GM12878 (cell line): ENCODE measurements around the gene ANKDD1B. TPM values are rescaled to one million over a fixed set of nuclear protein-coding genes. Genes with fewer than 3 reads are reported as not detected.

Source experiments
- ATAC-seq: fragments of 200-7000 bp; cut with Tn5 transposase; 3 replicates; pipeline ENCODE4 v1.9.1; 2020; ENCODE audit warnings: mild to moderate bottlenecking, moderate library complexity
- BruUV-seq: library from RNA; stranded (reverse); fragments of 400-500 nt; replicated peaks from 2 replicates; lab custom pipeline; 2021; lab: Mats Ljungman, UMichigan
- CTCF ChIA-PET: fragments of 300-600 bp; sonication (Branson Sonifier 250); formaldehyde crosslinking; extraction: SDS; loops from one replicate; lab custom pipeline; 2021; ENCODE audit warnings: inconsistent platforms; lab: Yijun Ruan, JAX
- POLR2A ChIA-PET: fragments of 350-600 bp; formaldehyde crosslinking; extraction: SDS; loops from one replicate; lab custom pipeline; 2021; ENCODE audit warnings: inconsistent platforms; lab: Charles Lee
- RAD21 ChIA-PET: fragments of 300-600 bp; sonication (Branson Sonifier 250); formaldehyde crosslinking; loops from one replicate; lab custom pipeline; 2023; ENCODE audit warnings: antibody characterized with exemption; ENCODE audit not compliant: unreplicated experiment; lab: Charles Lee
- SMC1A ChIA-PET: fragments of 300-600 bp; sonication (Branson Sonifier 250); formaldehyde crosslinking; loops from one replicate; lab custom pipeline; 2023; ENCODE audit not compliant: unreplicated experiment, uncharacterized antibody; lab: Charles Lee
- DNase-seq: peaks from one replicate; pipeline ENCODE4 v3.0.0-alpha.2; 2011; ENCODE audit warnings: low read depth, low spot score
- FAIRE-seq: peaks from 3 replicates; lab custom pipeline; 2011; peaks lifted over from hg19 to GRCh38; lab: Jason Lieb, UNC
- H2AFZ ChIP-seq: 2 replicates; pipeline ENCODE4 v1.6.0; 2011; ENCODE audit warnings: low read depth, low read length, control low read depth; ENCODE audit not compliant: control insufficient read depth
- H3K27ac ChIP-seq: 2 replicates; pipeline ENCODE4 v1.5.1; 2011; ENCODE audit warnings: control low read depth; ENCODE audit not compliant: control insufficient read depth, insufficient read depth
- H3K27me3 ChIP-seq, 2 experiments: replicated peaks in 1 of 2; 2 replicates each; pipeline versions ENCODE4 v1.6.0 to v1.6.1; 2011; ENCODE audit warnings: low read length in 1 of 2; ENCODE audit not compliant: control insufficient read depth in 2 of 2, insufficient read depth in 2 of 2
- H3K36me3 ChIP-seq, 2 experiments: 2 replicates each; pipeline ENCODE4 v1.5.1; 2011; ENCODE audit warnings: low read length in 1 of 2; ENCODE audit not compliant: control insufficient read depth in 2 of 2, insufficient read depth in 2 of 2
- H3K4me1 ChIP-seq: 2 replicates; pipeline ENCODE4 v1.6.1; 2011; ENCODE audit warnings: mild to moderate bottlenecking, low read length, moderate library complexity, mixed read lengths; ENCODE audit not compliant: control insufficient read depth, insufficient read depth
- H3K4me2 ChIP-seq: 2 replicates; pipeline ENCODE4 v1.6.0; 2011; ENCODE audit warnings: control low read depth; ENCODE audit not compliant: control insufficient read depth, insufficient read depth
- H3K4me3 ChIP-seq: fragments of 200-600 bp; sonication (generic); 2 replicates; pipeline ENCODE4 v1.5.1; 2016
- H3K79me2 ChIP-seq: 2 replicates; pipeline ENCODE4 v1.6.0; 2011; ENCODE audit warnings: low read length; ENCODE audit not compliant: control insufficient read depth, insufficient read depth
- H3K9ac ChIP-seq: 2 replicates; pipeline ENCODE4 v1.8.0; 2011; ENCODE audit warnings: low read length, control low read depth, mixed read lengths; ENCODE audit not compliant: control insufficient read depth, insufficient read depth
- H3K9me3 ChIP-seq: replicated peaks from 3 replicates; pipeline ENCODE4 v1.5.1; 2011; ENCODE audit warnings: mild to moderate bottlenecking, low read length; ENCODE audit not compliant: control insufficient read depth, insufficient read depth
- H4K20me1 ChIP-seq: 2 replicates; pipeline ENCODE4 v1.6.0; 2011; ENCODE audit not compliant: control insufficient read depth, insufficient read depth
- MYB ChIP-seq: fragments of 150-350 bp; IDR thresholded peaks from 2 replicates; pipeline ENCODE4 v1.6.1; 2014; ENCODE audit warnings: mild to moderate bottlenecking, low read depth, low read length, borderline replicate concordance
- RAD21 ChIP-seq: IDR thresholded peaks from 2 replicates; pipeline ENCODE4 v1.6.1; 2011; ENCODE audit warnings: mild to moderate bottlenecking, low read depth, low read length, moderate library complexity; ENCODE audit not compliant: insufficient read depth
- REST ChIP-seq: IDR thresholded peaks from 2 replicates; pipeline ENCODE4 v1.6.1; 2012; ENCODE audit warnings: mild to moderate bottlenecking, low read depth, low read length
- TBL1XR1 ChIP-seq: IDR thresholded peaks from 2 replicates; pipeline ENCODE4 v1.6.1; 2012; ENCODE audit warnings: low read depth, low read length, improper control_type of control experiment
- ZBED1 ChIP-seq: IDR thresholded peaks from 2 replicates; pipeline ENCODE4 v1.6.1; 2016; ENCODE audit warnings: borderline replicate concordance
- WGBS: methylation state at CpG from one replicate; pipeline ENCODE4 v1.1.6; 2016; ENCODE audit warnings: low lambda C conversion rate; ENCODE audit not compliant: insufficient replicate concordance, insufficient coverage; ENCODE audit errors: missing lambda C conversion rate; 5-methylcytosine and 5-hydroxymethylcytosine counted together
- in situ Hi-C: fragments of 300-500 bp; cut with MboI; formaldehyde crosslinking; loops from 9 replicates; pipeline ENCODE4 v1.14.3; 2018; ENCODE audit warnings: mixed read lengths
- intact Hi-C: fragments of 100-400 bp; cut with micrococcal nuclease; formaldehyde crosslinking; loops from one replicate; pipeline ENCODE4 v1.14.2; 2022; ENCODE audit not compliant: unreplicated experiment
- polyA plus RNA-seq, 11 experiments: library from polyadenylated mRNA; depleted of rRNA in 4 of 11; unstranded in 6 of 11; stranded (reverse) in 5 of 11; fragments of >200 nt; fragmentation: Nextera tagmentation in 4 of 11; fragmentation: Illumina TruSeq in 1 of 11; extraction: Ambion mirVana in 4 of 11; extraction: Trizol in 1 of 11; gene quantifications; 1 replicate in 1 of 11; 2 replicates in 10 of 11; pipeline versions ENCODE4 v1.2.1 to v1.2.3, GENCODE V29; 2011 to 2016; ENCODE audit warnings: inconsistent platforms in 2 of 11, missing spikeins in 2 of 11, low read depth in 1 of 11
- total RNA-seq, 4 experiments: library from RNA; depleted of rRNA in 3 of 4; stranded (reverse); fragments of >200 nt in 3 of 4; fragmentation: Illumina TruSeq in 1 of 4; extraction: Trizol in 1 of 4; gene quantifications; 2 replicates each; pipeline versions ENCODE4 v1.2.1 to v1.2.3, GENCODE V29; 2013 to 2021
- TF ChIP-seq, protein P1 (sequence below), 3 experiments: IDR thresholded peaks in 2 of 3; conservative IDR thresholded peaks in 1 of 3; 2 replicates each; pipeline ENCODE4 v1.5.1; 2011; ENCODE audit warnings: low read depth in 3 of 3, low read length in 3 of 3, mild to moderate bottlenecking in 3 of 3, control low read depth in 2 of 3, moderate library complexity in 2 of 3, inconsistent platforms in 1 of 3, mixed read lengths in 1 of 3; ENCODE audit not compliant: control insufficient read depth in 2 of 3, insufficient read depth in 1 of 3; ENCODE audit errors: extremely low read depth in 1 of 3

Gene ANKDD1B
- total and polyA plus RNA-seq, 10 of the 15 experiments (the other 5 are each of a cell fraction or from before 2014, with no cell fraction given), result 0.34 to 2.4 (median 0.80) TPM

- TF ChIP-seq REST, result no peak
These were observed 55.5 kb downstream of the ANKDD1B start (continued) for GRCh38 chr5:75666801-75667200.

GRCh38 chr5:75667586-75667985, 56.3 kb downstream of the ANKDD1B start:
- in situ Hi-C loops (loop anchor here (5.0 kb wide), 1 partner anchor 430 kb away; the partner anchor contains the start of gene ANKRD31), intact Hi-C loops (loop anchor here (5.0 to 10.0 kb wide), 2 partner anchors 155 to 253 kb away; partner anchors contain the start of genes CERT1 and POLK)
- Histone ChIP-seq H3K27me3 (no peaks in the 10 kb centered on the region), H3K4me2 (no peak overlapping the region), H2AFZ (no peak overlapping the region), H3K9ac (no peak overlapping the region), H4K20me1 (no peaks in the 10 kb centered on the region), H3K79me2 (no peaks in the 10 kb centered on the region), H3K4me1 (peaks cover 10% of the 10 kb centered on the region), H3K4me3 (no peak overlapping the region), H3K36me3 (no peaks in the 10 kb centered on the region; a peak in 1 of 4 replicates), H3K9me3 (no peaks in the 10 kb centered on the region), H3K27ac (no peak overlapping the region)
- SMC1A ChIA-PET, result interaction anchor here (0.7 to 2.8 kb wide), 10 partner anchors 9 to 589 kb away, joined by 3 to 35 read pairs (median 4); partner anchors contain the start of gene ANKRD31
- CTCF ChIA-PET, result interaction anchor here (0.9 to 2.8 kb wide), 5 partner anchors 11 to 92 kb away, joined by 3 to 9 read pairs (median 4); no protein-coding TSS in a partner anchor
- RAD21 ChIA-PET, result interaction anchor here (1.2 to 1.3 kb wide), 2 partner anchors 92 to 98 kb away, joined by 4 read pairs; no protein-coding TSS in a partner anchor
- POLR2A ChIA-PET, result interaction anchor here (1.5 kb wide), 1 partner anchor 330 kb away, joined by 3 read pairs; the partner anchor contains the start of gene HMGCR
- FAIRE-seq (no peak), DNase-seq (no peak), ATAC-seq (no peak)
- BruUV-seq, result no TSS peak
- TF ChIP-seq RAD21 (peak; percentile 20; the same call in 1 of the 2 replicates), MYB (no peak), TBL1XR1 (no peak), ZBED1 (no peak)
- TF ChIP-seq, protein P1, sequence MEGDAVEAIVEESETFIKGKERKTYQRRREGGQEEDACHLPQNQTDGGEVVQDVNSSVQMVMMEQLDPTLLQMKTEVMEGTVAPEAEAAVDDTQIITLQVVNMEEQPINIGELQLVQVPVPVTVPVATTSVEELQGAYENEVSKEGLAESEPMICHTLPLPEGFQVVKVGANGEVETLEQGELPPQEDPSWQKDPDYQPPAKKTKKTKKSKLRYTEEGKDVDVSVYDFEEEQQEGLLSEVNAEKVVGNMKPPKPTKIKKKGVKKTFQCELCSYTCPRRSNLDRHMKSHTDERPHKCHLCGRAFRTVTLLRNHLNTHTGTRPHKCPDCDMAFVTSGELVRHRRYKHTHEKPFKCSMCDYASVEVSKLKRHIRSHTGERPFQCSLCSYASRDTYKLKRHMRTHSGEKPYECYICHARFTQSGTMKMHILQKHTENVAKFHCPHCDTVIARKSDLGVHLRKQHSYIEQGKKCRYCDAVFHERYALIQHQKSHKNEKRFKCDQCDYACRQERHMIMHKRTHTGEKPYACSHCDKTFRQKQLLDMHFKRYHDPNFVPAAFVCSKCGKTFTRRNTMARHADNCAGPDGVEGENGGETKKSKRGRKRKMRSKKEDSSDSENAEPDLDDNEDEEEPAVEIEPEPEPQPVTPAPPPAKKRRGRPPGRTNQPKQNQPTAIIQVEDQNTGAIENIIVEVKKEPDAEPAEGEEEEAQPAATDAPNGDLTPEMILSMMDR (IDR thresholded peaks at IDR 0.05 in 2 of 3, conservative IDR thresholded peaks at IDR 0.05 in 1 of 3; ENCODE audit: control insufficient read depth in 2 of 3, extremely low read depth in 1 of 3, insufficient read depth in 1 of 3, low read depth in 3 of 3, low read length in 3 of 3), result peak in 2 of 3 experiments; percentile 1 to 15; a peak in 1 of 6 replicates
- 64% methylated on average over 2 of the region's 2 CpGs for WGBS
